Left forelimb (tissue), 1 donor: ENCODE measurements around the gene DBNDD2.

Source experiments
- DNase-seq: peaks from one replicate; pipeline ENCODE4 v3.0.0-alpha.2; 2018; ENCODE audit warnings: low spot score

DBNDD2 gene

GRCh38 chr20:45415822-45416637 is 7.9 kb downstream of the DBNDD2 start, which contains the start of gene PIGT:
Gene PIGT (plus strand): TSS chr20:45416141. CDS start chr20:45416157, 16 bp downstream.
- peak; percentile 89 for DNase-seq

- no peak for DNase-seq
Observed at GRCh38 chr20:45416917-45417316, 8.8 kb downstream of the DBNDD2 start.

- DNase-seq: no peak
Observed at GRCh38 chr20:45419188-45420091, 11.4 kb downstream of the DBNDD2 start.

GRCh38 chr20:45420125-45420524 is 12.0 kb downstream of the DBNDD2 start:
- no peak for DNase-seq

- DNase-seq: no peak
Observed at GRCh38 chr20:45423700-45424099, 15.6 kb downstream of the DBNDD2 start.

- DNase-seq: no peak
Observed at GRCh38 chr20:45425561-45425960, 17.5 kb downstream of the DBNDD2 start.

- no peak for DNase-seq
Observed at GRCh38 chr20:45426320-45427016, 18.4 kb downstream of the DBNDD2 start.

GRCh38 chr20:45427236-45428149 is 19.4 kb downstream of the DBNDD2 start:
- no peak for DNase-seq

- no peak for DNase-seq
Observed at GRCh38 chr20:45429618-45430017, 21.5 kb downstream of the DBNDD2 start.

- no peak for DNase-seq
Observed at GRCh38 chr20:45432294-45432693, 24.2 kb downstream of the DBNDD2 start.

- no peak for DNase-seq
Observed at GRCh38 chr20:45433316-45433715, 25.2 kb downstream of the DBNDD2 start.

- DNase-seq: no peak
Observed at GRCh38 chr20:45433976-45434375, 25.9 kb downstream of the DBNDD2 start.

- peak; percentile 79 for DNase-seq
Observed at GRCh38 chr20:45436732-45437485, 28.8 kb downstream of the DBNDD2 start.

GRCh38 chr20:45440424-45440823 is 32.3 kb downstream of the DBNDD2 start:
- DNase-seq: no peak

- no peak for DNase-seq
Observed at GRCh38 chr20:45440891-45441685, 33.0 kb downstream of the DBNDD2 start.

GRCh38 chr20:45441746-45442145 is 33.7 kb downstream of the DBNDD2 start:
- no peak for DNase-seq

- no peak for DNase-seq
Observed at GRCh38 chr20:45444050-45444449, 36.0 kb downstream of the DBNDD2 start.

- DNase-seq: no peak
Observed at GRCh38 chr20:45445805-45446562, 37.9 kb downstream of the DBNDD2 start.

- DNase-seq: no peak
Observed at GRCh38 chr20:45448270-45448669, 40.2 kb downstream of the DBNDD2 start.
